Activated CD4-positive, alpha-beta T cell treated with anti-CD3 and anti-CD28 coated beads, Interleukin-10, Interleukin-2, amounts not matched to agents 100 ng/mL and 50 ng/mL, durations not matched to agents 16 hours and 8 hours (primary cell): Measurements from ENCODE around the gene STC2.
"Not testable (repeated sequence)": the region's sequence is repeated elsewhere in the genome, so short reads cannot be mapped to it uniquely, and the experiment has no call there.

ENCODE experiments used
- DNase-seq: peaks from one replicate; pipeline ENCODE4 v3.0.0-alpha.2; 2020

The STC2 gene, protein sequence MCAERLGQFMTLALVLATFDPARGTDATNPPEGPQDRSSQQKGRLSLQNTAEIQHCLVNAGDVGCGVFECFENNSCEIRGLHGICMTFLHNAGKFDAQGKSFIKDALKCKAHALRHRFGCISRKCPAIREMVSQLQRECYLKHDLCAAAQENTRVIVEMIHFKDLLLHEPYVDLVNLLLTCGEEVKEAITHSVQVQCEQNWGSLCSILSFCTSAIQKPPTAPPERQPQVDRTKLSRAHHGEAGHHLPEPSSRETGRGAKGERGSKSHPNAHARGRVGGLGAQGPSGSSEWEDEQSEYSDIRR

GRCh38 chr5:173327948-173328843 lies at the start of gene STC2:
Gene STC2 (minus strand): TSS chr5:173328414. CDS start chr5:173328193, 221 bp downstream.
- peak; percentile 88 for DNase-seq

GRCh38 chr5:173371400-173371799 lies 43.2 kb upstream of the STC2 start:
- DNase-seq: no peak

GRCh38 chr5:173363406-173363805 lies 35.2 kb upstream of the STC2 start:
- not testable (repeated sequence) for DNase-seq

- no peak for DNase-seq
Observed at GRCh38 chr5:173355561-173355960, 27.3 kb upstream of the STC2 start.

DNA sequence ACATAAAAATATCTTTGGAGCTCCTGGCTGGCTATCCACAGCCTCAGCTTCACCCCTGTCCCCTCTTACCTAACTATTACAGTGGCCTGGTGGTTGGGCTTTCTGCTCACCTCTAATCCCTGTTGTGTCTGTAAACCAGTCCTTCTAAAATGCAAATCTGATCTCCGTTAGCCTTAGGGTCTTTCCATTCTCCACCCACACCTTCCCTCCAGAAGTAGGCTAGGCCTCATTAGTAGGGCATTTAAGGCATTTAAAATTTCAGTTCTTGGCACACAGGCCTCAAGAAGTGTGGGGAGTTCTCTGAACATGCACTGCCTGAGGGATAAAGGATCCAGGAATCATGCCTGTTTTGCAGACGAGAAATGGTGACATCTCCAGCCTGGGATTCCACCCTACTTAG lies 26.4 kb upstream of the STC2 start:
- DNase-seq: no peak

- DNase-seq: no peak
Observed at GRCh38 chr5:173352366-173353349, 24.4 kb upstream of the STC2 start.

DNA sequence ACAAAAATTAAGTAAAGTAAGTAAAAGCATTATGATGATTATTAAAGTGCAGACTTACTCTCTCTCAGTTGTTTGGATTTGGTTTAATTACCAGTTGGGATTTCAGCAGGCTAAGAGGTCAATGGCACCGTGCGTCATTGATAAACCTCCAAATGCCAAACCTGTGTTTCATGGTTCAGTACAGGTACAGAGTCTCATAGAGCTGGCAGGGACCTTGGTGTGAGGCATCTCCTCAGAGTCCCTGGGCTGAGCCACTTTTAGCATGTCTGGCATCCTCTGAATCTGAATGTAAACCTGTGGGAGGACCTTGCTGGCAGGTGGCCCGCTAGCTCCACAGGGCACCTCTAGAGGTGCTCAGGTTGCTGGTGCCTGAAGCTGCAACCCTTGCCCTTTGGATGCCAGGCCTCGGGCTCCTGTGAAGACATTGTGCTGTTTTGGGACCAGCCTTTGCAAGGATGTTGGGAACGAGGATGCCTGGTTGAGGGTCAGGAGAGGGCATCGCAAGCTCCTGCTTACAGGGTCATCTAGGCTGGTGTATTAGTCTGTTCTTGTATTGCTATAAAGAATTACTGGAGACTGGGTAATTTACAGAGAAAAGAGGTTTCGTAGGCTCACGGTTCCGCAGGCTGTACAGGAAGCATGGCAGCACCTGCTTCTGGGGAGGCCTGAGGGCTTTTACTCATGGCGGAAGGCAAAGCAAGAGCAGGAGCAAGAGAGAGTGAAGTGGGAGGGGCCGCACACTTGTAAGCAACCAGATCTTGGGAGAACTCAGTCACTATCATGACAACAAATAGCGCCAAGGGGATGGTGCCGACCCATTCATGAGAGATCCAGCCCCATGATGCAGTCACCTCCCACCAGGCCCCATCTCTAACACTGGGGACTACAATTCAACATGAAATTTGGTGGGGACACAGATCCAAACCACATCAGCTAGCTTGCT lies 14.9 kb upstream of the STC2 start:
- DNase-seq: no peak

GRCh38 chr5:173341961-173342430 lies 13.8 kb upstream of the STC2 start:
- no peak for DNase-seq

- DNase-seq: no peak
Observed at GRCh38 chr5:173340984-173341383, 12.8 kb upstream of the STC2 start.

DNA sequence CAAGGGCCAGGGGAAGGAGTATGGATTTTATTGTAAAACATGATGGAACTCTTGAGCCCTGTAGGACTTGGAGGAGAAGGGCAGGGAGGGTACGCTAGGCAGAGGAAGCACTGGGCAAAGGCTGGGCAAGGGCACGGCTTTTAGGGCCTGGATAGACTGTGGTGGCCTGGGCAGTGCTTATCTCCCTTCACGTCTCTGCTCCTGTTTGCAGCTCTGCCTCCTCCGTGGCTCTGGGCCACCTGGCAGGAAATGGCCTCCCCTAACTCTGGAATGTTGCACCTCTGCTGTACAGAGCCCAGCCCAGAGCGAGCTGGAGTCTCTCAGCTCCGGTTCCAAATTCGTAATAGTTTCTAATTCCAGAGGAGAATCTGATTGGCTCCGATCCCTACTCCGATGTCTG lies 12.2 kb upstream of the STC2 start:
- no peak for DNase-seq

GRCh38 chr5:173339286-173339685 lies 11.1 kb upstream of the STC2 start:
- no peak for DNase-seq

DNA sequence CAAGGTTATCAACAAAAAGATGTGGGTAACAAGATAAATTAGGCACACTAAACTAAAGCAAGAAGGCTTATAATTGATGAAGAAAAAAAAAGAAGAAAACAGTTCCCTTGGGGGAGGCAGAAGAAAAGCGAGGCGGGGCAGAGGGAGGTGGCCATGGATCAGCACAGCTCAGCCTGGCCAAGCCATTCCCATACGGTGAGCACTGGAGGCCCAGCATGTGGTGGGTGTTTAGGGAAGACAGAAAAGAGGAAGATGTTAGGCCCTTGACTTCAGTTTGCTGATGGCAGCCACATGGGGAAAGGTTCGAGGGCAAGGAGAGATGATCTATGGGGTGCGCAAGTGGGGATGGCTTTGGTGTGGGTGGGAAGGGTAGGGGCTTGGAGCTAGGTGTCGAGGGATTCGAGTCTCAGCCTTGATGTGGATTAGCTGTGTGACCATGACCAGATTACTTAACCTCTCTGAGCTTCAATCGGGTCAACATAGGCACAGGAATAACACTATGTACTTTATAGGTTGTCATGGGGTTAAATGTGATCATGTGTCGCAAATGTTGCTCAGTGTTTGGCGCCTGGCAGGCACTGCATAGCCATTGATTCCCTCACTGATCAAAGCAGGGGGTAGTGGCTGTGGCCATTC lies 10.3 kb upstream of the STC2 start:
- DNase-seq: no peak

- no peak for DNase-seq
Observed at GRCh38 chr5:173334808-173335207, 6.6 kb upstream of the STC2 start.

DNA sequence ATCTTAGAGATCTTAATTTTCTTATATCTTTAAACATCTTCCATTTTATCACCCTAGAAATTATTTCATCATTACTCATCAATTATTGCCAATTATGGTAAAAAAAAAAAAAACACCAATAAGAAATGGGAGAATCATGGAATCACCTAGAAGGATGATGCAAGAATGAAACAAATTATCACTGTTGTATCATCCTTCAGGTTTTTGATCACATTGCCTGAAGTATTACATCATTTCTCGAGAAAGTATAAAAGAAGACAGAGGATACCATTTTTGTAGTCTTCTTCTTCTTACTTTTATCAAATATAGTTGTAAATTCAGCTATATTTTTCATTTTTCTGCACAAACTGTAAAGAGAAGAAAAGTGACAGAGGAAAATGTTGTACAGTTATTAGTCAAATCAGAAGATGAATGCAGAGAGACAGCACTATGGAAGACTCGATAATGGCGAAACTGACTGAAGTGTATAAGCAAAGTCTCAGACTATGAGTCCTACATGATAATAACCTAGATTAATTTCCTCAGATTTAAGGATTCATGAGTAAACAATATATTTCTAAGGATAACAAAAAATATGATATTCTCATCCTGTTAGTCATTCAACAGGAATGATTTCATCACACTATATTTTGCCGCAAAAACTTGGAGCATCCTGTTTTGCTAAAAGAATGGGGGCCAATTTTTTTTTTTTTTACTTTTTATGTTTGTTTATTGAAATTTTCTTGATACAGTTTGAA lies 5.9 kb upstream of the STC2 start:
- DNase-seq: no peak

DNA sequence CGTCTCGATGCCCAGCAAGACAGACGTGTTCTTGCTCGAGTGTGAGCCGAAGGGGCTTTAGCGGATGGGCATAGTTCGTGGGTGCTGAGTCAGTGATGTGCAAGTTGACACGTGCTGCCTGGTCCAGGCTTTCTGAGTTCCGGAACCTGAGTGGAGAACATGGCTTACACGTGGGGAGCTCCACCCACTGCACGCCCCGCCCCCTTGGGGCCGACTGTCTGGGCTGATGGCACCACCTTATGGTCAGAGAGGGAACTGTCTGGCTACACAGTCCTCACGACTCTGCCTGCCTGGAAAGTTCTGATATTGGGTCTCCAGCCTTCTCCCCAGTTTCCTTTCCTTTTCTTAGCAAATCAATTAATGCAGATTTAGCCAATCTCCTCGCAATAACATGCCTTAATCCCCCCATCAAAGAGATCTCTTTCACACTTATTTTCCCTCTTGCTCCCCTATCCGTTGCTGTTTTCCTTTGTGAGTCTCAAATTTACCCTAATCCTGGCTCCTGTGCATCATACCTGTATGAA lies 3.8 kb upstream of the STC2 start:
- DNase-seq: peak; percentile 92

- DNase-seq: peak; percentile 45
Observed at GRCh38 chr5:173331287-173331686, 3.1 kb upstream of the STC2 start.

GRCh38 chr5:173330338-173331206 lies 2.4 kb upstream of the STC2 start:
- no peak for DNase-seq

DNA sequence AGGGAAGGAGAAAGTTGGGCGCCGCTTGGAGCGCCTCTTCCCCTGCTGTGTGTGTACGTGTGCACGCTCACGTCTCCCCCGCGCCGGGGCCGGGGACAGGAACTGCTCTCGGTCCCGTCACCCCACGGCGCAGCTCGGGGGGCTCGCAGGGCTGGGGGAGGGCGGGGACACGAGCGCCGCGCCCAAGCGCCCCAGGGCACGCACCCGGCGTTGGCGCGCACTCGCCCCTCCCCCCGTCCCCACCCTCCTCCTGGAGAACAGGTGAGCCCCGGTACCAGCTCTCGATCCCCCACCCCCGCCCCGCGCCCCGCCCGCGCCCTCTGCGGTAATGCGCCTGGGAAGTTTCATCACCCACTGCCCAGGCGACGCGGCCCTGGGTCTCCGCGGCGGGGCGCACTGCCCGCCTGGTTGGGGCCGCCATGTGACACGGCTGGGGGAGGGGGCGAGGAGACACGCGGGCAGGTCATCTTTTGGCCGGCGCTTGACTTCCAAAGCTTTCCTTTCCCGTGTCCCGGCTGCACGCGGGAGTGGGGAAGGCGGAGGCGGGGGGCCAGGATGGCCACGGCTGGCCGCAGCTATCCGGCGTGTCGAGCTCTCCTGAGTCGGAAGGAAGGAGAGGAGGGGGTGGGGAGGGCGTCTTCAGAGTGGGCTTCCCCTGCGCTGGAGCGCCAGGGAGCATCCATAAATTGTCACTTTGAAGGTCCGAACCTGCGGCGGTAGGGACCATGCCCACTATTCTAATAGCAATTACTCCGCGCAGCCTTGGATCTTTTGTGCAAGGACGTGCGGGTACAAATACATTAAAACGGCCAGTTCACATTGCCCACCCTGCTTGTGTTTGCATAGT lies 1.5 kb upstream of the STC2 start:
- DNase-seq: peak; percentile 76
